Stimulated activated naive CD4-positive, alpha-beta T cell treated with Interleukin-2 at 50 U/mL for 16 hours (primary cell): ENCODE results near the gene CA5A.
A peak's percentile ranks its signal among the peaks of the same experiment; 100 is the strongest.

Experiments used
- DNase-seq: peaks from one replicate; lab custom pipeline; 2025; lab: John Stamatoyannopoulos, UW

CA5A gene

GRCh38 chr16:87963400-87963799 is 27.1 kb upstream of the CA5A start:
- DNase-seq: peak; percentile 69

GRCh38 chr16:87961623-87962022 is 25.3 kb upstream of the CA5A start:
- DNase-seq: no peak

- no peak for DNase-seq
Observed at GRCh38 chr16:87960852-87961251, 24.5 kb upstream of the CA5A start.

GRCh38 chr16:87960296-87960695 is 24.0 kb upstream of the CA5A start:
- no peak for DNase-seq

GRCh38 chr16:87959391-87959990 is 23.2 kb upstream of the CA5A start:
- no peak for DNase-seq

GRCh38 chr16:87958632-87959031 is 22.3 kb upstream of the CA5A start:
- no peak for DNase-seq

- DNase-seq: no peak
Observed at GRCh38 chr16:87957296-87958094, 21.2 kb upstream of the CA5A start.

- peak; percentile 71 for DNase-seq
Observed at GRCh38 chr16:87956365-87957231, 20.3 kb upstream of the CA5A start.

- DNase-seq: no peak
Observed at GRCh38 chr16:87956098-87956364, 19.7 kb upstream of the CA5A start.

GRCh38 chr16:87955302-87956097 is 19.2 kb upstream of the CA5A start:
- DNase-seq: no peak

- no peak for DNase-seq
Observed at GRCh38 chr16:87954826-87955225, 18.5 kb upstream of the CA5A start.

GRCh38 chr16:87954361-87954760 is 18.0 kb upstream of the CA5A start:
- no peak for DNase-seq

- DNase-seq: no peak
Observed at GRCh38 chr16:87953308-87954215, 17.2 kb upstream of the CA5A start.

GRCh38 chr16:87952751-87953150 is 16.4 kb upstream of the CA5A start:
- no peak for DNase-seq

- peak; percentile 32 for DNase-seq
Observed at GRCh38 chr16:87951552-87952538, 15.5 kb upstream of the CA5A start.

GRCh38 chr16:87950765-87951551 is 14.6 kb upstream of the CA5A start, which contains the start of gene BANP:
Gene BANP, plus strand, starts transcription at chr16:87951434. Its CDS starts 23,682 bp downstream, at chr16:87975116.
- DNase-seq: peak; percentile 98

GRCh38 chr16:87949071-87949744 is 12.9 kb upstream of the CA5A start:
- no peak for DNase-seq

GRCh38 chr16:87948735-87949070 is 12.4 kb upstream of the CA5A start:
- DNase-seq: no peak
